ENCODE data around the gene VCAN.

Gene VCAN

GRCh38 chr5:83539463-83539790 lies 67.9 kb downstream of the VCAN start:
- H3K4me3 ChIP-seq (ENCODE audit: low read length): peak overlapping the region; percentile 22; the same call in 1 of the 2 replicates
- no peaks in the 10 kb centered on the region for H3K79me2 ChIP-seq (ENCODE audit: low read length)
- H3K27me3 ChIP-seq (replicated peaks; ENCODE audit: insufficient read depth, low read length): no peaks in the 10 kb centered on the region
- H3K4me1 ChIP-seq (ENCODE audit: low read length): peaks cover 6% of the 10 kb centered on the region; the same call in 1 of the 2 replicates
- H2AFZ ChIP-seq (ENCODE audit: low read length): peak overlapping the region; percentile 43; the same call in 1 of the 2 replicates
- H4K20me1 ChIP-seq (ENCODE audit: insufficient read depth, low read length): no peaks in the 10 kb centered on the region
- DNase-seq: no peak
- no peak overlapping the region for H3K9ac ChIP-seq (ENCODE audit: low read length)
- H3K4me2 ChIP-seq (ENCODE audit: low read depth, low read length): peak overlapping the region; percentile 63; the same call in 1 of the 2 replicates
- no peaks in the 10 kb centered on the region for H3K9me3 ChIP-seq (replicated peaks; ENCODE audit: insufficient read depth, low read length)
- no peaks in the 10 kb centered on the region for H3K36me3 ChIP-seq (replicated peaks; ENCODE audit: insufficient read depth, low read length)
- TF ChIP-seq CTCF (IDR thresholded peaks at IDR 0.05; ENCODE audit: low read length) (no peak), EZH2phosphoT487 (IDR thresholded peaks at IDR 0.05; ENCODE audit: low read length) (no peak), EZH2 (optimal IDR thresholded peaks at IDR 0.05; ENCODE audit: low read depth, low read length) (no peak)
- H3F3A ChIP-seq (ENCODE audit: insufficient read depth, low read length): peaks cover 6% of the 10 kb centered on the region; the same call in 1 of the 2 replicates
- peak overlapping the region; percentile 9; the same call in 1 of the 2 replicates for H3K27ac ChIP-seq (ENCODE audit: low read length)
- no peaks in the 10 kb centered on the region for H3K9me2 ChIP-seq (replicated peaks; ENCODE audit: insufficient read depth, low read length)

- Histone ChIP-seq H3F3A (ENCODE audit: insufficient read depth, low read length) (peaks cover 6% of the 10 kb centered on the region; the same call in 1 of the 2 replicates), H3K27ac (ENCODE audit: low read length) (no peak overlapping the region), H3K9me3 (replicated peaks; ENCODE audit: insufficient read depth, low read length) (no peaks in the 10 kb centered on the region), H3K4me2 (ENCODE audit: low read depth, low read length) (no peak overlapping the region), H3K27me3 (replicated peaks; ENCODE audit: insufficient read depth, low read length) (no peaks in the 10 kb centered on the region), H3K79me2 (ENCODE audit: low read length) (no peaks in the 10 kb centered on the region), H3K9me2 (replicated peaks; ENCODE audit: insufficient read depth, low read length) (no peaks in the 10 kb centered on the region), H3K36me3 (replicated peaks; ENCODE audit: insufficient read depth, low read length) (no peaks in the 10 kb centered on the region), H2AFZ (ENCODE audit: low read length) (no peak overlapping the region), H3K4me1 (ENCODE audit: low read length) (peaks cover 6% of the 10 kb centered on the region; the same call in 1 of the 2 replicates), H3K4me3 (ENCODE audit: low read length) (no peak overlapping the region), H3K9ac (ENCODE audit: low read length) (no peak overlapping the region), H4K20me1 (ENCODE audit: insufficient read depth, low read length) (no peaks in the 10 kb centered on the region)
- no peak for TF ChIP-seq CTCF (IDR thresholded peaks at IDR 0.05; ENCODE audit: low read length)
- TF ChIP-seq EZH2phosphoT487 (IDR thresholded peaks at IDR 0.05; ENCODE audit: low read length): no peak
- no peak for TF ChIP-seq EZH2 (optimal IDR thresholded peaks at IDR 0.05; ENCODE audit: low read depth, low read length)
- DNase-seq: no peak
Measured at GRCh38 chr5:83540105-83540504, 68.6 kb downstream of the VCAN start.

- H3K36me3 ChIP-seq (replicated peaks; ENCODE audit: insufficient read depth, low read length): no peaks in the 10 kb centered on the region
- H3K9ac ChIP-seq (ENCODE audit: low read length): no peak overlapping the region
- no peaks in the 10 kb centered on the region for H3K79me2 ChIP-seq (ENCODE audit: low read length)
- H3K27me3 ChIP-seq (replicated peaks; ENCODE audit: insufficient read depth, low read length): no peaks in the 10 kb centered on the region
- no peaks in the 10 kb centered on the region for H3K9me3 ChIP-seq (replicated peaks; ENCODE audit: insufficient read depth, low read length)
- no peak overlapping the region for H3K4me3 ChIP-seq (ENCODE audit: low read length)
- no peaks in the 10 kb centered on the region for H3K9me2 ChIP-seq (replicated peaks; ENCODE audit: insufficient read depth, low read length)
- no peak overlapping the region for H3K4me2 ChIP-seq (ENCODE audit: low read depth, low read length)
- H3F3A ChIP-seq (ENCODE audit: insufficient read depth, low read length): peaks cover 6% of the 10 kb centered on the region; the same call in 1 of the 2 replicates
- peaks cover 6% of the 10 kb centered on the region; the same call in 1 of the 2 replicates for H3K4me1 ChIP-seq (ENCODE audit: low read length)
- no peak for DNase-seq
- no peak for TF ChIP-seq EZH2 (optimal IDR thresholded peaks at IDR 0.05; ENCODE audit: low read depth, low read length)
- TF ChIP-seq EZH2phosphoT487 (IDR thresholded peaks at IDR 0.05; ENCODE audit: low read length): no peak
- no peak for TF ChIP-seq CTCF (IDR thresholded peaks at IDR 0.05; ENCODE audit: low read length)
- H3K27ac ChIP-seq (ENCODE audit: low read length): no peak overlapping the region
- no peak overlapping the region for H2AFZ ChIP-seq (ENCODE audit: low read length)
- no peaks in the 10 kb centered on the region for H4K20me1 ChIP-seq (ENCODE audit: insufficient read depth, low read length)
Measured at GRCh38 chr5:83540783-83541182, 69.2 kb downstream of the VCAN start.

All from MM.1S (cell line).